IMR-90 (cell line): Measurements from ENCODE around the gene AKAP6. TPM values are rescaled to one million over a fixed set of nuclear protein-coding genes. Genes with fewer than 3 reads are reported as not detected.
A peak's percentile ranks its signal among the peaks of the same experiment; 100 is the strongest.

Source experiments
- ATAC-seq: fragments of 200-7000 bp; cut with Tn5 transposase; 2 replicates; pipeline ENCODE4 v1.9.1; 2020; ENCODE audit warnings: low read depth, mild to moderate bottlenecking, moderate library complexity
- BruUV-seq: library from RNA; stranded (reverse); fragments of 400-500 nt; replicated peaks from 2 replicates; lab custom pipeline; 2021; lab: Mats Ljungman, UMichigan
- CTCF ChIA-PET: fragments of 300-600 bp; formaldehyde crosslinking; extraction: SDS; loops from one replicate; lab custom pipeline; 2021; ENCODE audit warnings: antibody characterized with exemption; lab: Yijun Ruan, JAX
- POLR2A ChIA-PET: fragments of 300-600 bp; sonication (Branson Sonifier 250); formaldehyde crosslinking; loops from one replicate; lab custom pipeline; 2022; ENCODE audit warnings: antibody characterized with exemption; ENCODE audit not compliant: unreplicated experiment; lab: Charles Lee
- DNase-seq: peaks from one replicate; pipeline ENCODE4 v3.0.0; 2013
- H2AFZ ChIP-seq: replicated peaks from 2 replicates; pipeline ENCODE3; 2013; ENCODE audit warnings: low read length, mild to moderate bottlenecking; ENCODE audit not compliant: poor library complexity
- H2AK5ac ChIP-seq: 2 replicates; pipeline ENCODE4 v1.6.1; 2013; ENCODE audit warnings: low read depth, low read length, inconsistent platforms
- H2AK9ac ChIP-seq: replicated peaks from 2 replicates; pipeline ENCODE3; 2013; ENCODE audit warnings: mild to moderate bottlenecking, low read depth, low read length, moderate library complexity; ENCODE audit not compliant: poor library complexity
- H2BK120ac ChIP-seq: 2 replicates; pipeline ENCODE4 v1.6.1; 2013; ENCODE audit warnings: low read depth, low read length, inconsistent platforms
- H2BK15ac ChIP-seq: 3 replicates; pipeline ENCODE4 v1.6.1; 2013; ENCODE audit warnings: low read depth, low read length, inconsistent platforms
- H2BK20ac ChIP-seq: 2 replicates; pipeline ENCODE4 v1.6.1; 2013; ENCODE audit warnings: low read depth, mild to moderate bottlenecking, inconsistent platforms, low read length, moderate library complexity
- H2BK5ac ChIP-seq: 2 replicates; pipeline ENCODE4 v1.6.1; 2013; ENCODE audit warnings: mild to moderate bottlenecking, low read depth, low read length, inconsistent platforms; ENCODE audit not compliant: poor library complexity, severe bottlenecking
- H3K14ac ChIP-seq: replicated peaks from 2 replicates; pipeline ENCODE4 v1.6.1; 2013; ENCODE audit warnings: low read depth, low read length, inconsistent platforms
- H3K18ac ChIP-seq: 2 replicates; pipeline ENCODE4 v1.6.1; 2013; ENCODE audit warnings: low read depth, low read length, control low read depth
- H3K23ac ChIP-seq: 2 replicates; pipeline ENCODE4 v1.6.1; 2013; ENCODE audit warnings: low read depth, low read length, inconsistent platforms
- H3K27ac ChIP-seq: 2 replicates; pipeline ENCODE4 v1.5.1; 2013; ENCODE audit warnings: mild to moderate bottlenecking, control low read depth, low read length; ENCODE audit not compliant: insufficient read depth
- H3K27me3 ChIP-seq: 2 replicates; pipeline ENCODE4 v1.6.1; 2013; ENCODE audit warnings: low read length; ENCODE audit not compliant: control insufficient read depth, insufficient read depth
- H3K36me3 ChIP-seq: 2 replicates; pipeline ENCODE4 v1.6.1; 2013; ENCODE audit warnings: low read length, mixed read lengths; ENCODE audit not compliant: control insufficient read depth, insufficient read depth
- H3K4ac ChIP-seq: 2 replicates; pipeline ENCODE4 v1.6.1; 2013; ENCODE audit warnings: low read depth, low read length, inconsistent platforms
- H3K4me1 ChIP-seq: 2 replicates; pipeline ENCODE4 v1.6.1; 2013; ENCODE audit warnings: low read length, mixed read lengths; ENCODE audit not compliant: control insufficient read depth, insufficient read depth
- H3K4me2 ChIP-seq: 2 replicates; pipeline ENCODE4 v1.6.1; 2013; ENCODE audit warnings: low read depth, mild to moderate bottlenecking, control low read depth, low read length, moderate library complexity
- H3K4me3 ChIP-seq: 2 replicates; pipeline ENCODE4 v1.5.1; 2013; ENCODE audit warnings: low read depth, mild to moderate bottlenecking, control low read depth, low read length, moderate library complexity; ENCODE audit not compliant: insufficient read depth
- H3K56ac ChIP-seq: 2 replicates; pipeline ENCODE4 v1.6.1; 2013; ENCODE audit warnings: low read length, inconsistent platforms; ENCODE audit not compliant: insufficient read depth; ENCODE audit errors: extremely low read depth
- H3K79me1 ChIP-seq, 2 experiments: 2 replicates each; pipeline ENCODE4 v1.6.1; 2013; ENCODE audit warnings: low read length in 2 of 2, inconsistent platforms in 1 of 2, low read depth in 1 of 2
- H3K9ac ChIP-seq: 2 replicates; pipeline ENCODE4 v1.6.1; 2013; ENCODE audit warnings: low read depth, low read length, control low read depth
- H3K9me1 ChIP-seq: 2 replicates; pipeline ENCODE4 v1.6.1; 2013; ENCODE audit warnings: low read length, inconsistent platforms; ENCODE audit not compliant: insufficient read depth
- H3K9me3 ChIP-seq: 2 replicates; pipeline ENCODE4 v1.6.1; 2013; ENCODE audit warnings: low read length; ENCODE audit not compliant: control insufficient read depth, insufficient read depth
- H4K20me1 ChIP-seq: 2 replicates; pipeline ENCODE4 v1.6.1; 2013; ENCODE audit warnings: low read length, inconsistent platforms; ENCODE audit not compliant: insufficient read depth
- H4K5ac ChIP-seq: 2 replicates; pipeline ENCODE4 v1.6.1; 2013; ENCODE audit warnings: mild to moderate bottlenecking, low read depth, low read length, control low read depth
- H4K8ac ChIP-seq, 2 experiments: 2 replicates each; pipeline ENCODE4 v1.6.1; 2013; ENCODE audit warnings: low read depth in 2 of 2, low read length in 2 of 2, control low read depth in 1 of 2, inconsistent platforms in 1 of 2
- H4K91ac ChIP-seq: 2 replicates; pipeline ENCODE4 v1.6.1; 2013; ENCODE audit warnings: low read depth, low read length, inconsistent platforms; ENCODE audit not compliant: insufficient read depth
- BHLHE40 ChIP-seq: fragments of 150-350 bp; IDR thresholded peaks from 2 replicates; pipeline ENCODE4 v1.6.1; 2016; ENCODE audit warnings: mild to moderate bottlenecking, low read depth, low read length
- CHD1 ChIP-seq: IDR thresholded peaks from 2 replicates; pipeline ENCODE4 v1.6.1; 2012; ENCODE audit warnings: low read depth, low read length, improper control_type of control experiment
- MAZ ChIP-seq: IDR thresholded peaks from 2 replicates; pipeline ENCODE4 v1.6.1; 2012; ENCODE audit warnings: low read depth, mild to moderate bottlenecking, low read length, improper control_type of control experiment, moderate library complexity, borderline replicate concordance
- MXI1 ChIP-seq: IDR thresholded peaks from 2 replicates; pipeline ENCODE4 v1.6.1; 2012; ENCODE audit warnings: low read depth, mild to moderate bottlenecking, low read length, moderate library complexity, borderline replicate concordance
- NFE2L2 ChIP-seq: fragments of 150-350 bp; IDR thresholded peaks from 2 replicates; pipeline ENCODE4 v1.6.1; 2016; ENCODE audit warnings: low read depth, mild to moderate bottlenecking, low read length
- RAD21 ChIP-seq: IDR thresholded peaks from 2 replicates; pipeline ENCODE4 v1.6.1; 2012; ENCODE audit warnings: low read length, improper control_type of control experiment
- RCOR1 ChIP-seq: IDR thresholded peaks from 2 replicates; pipeline ENCODE4 v1.6.1; 2012; ENCODE audit warnings: mild to moderate bottlenecking, low read length, improper control_type of control experiment; ENCODE audit not compliant: insufficient replicate concordance
- RFX5 ChIP-seq: IDR thresholded peaks from 2 replicates; pipeline ENCODE4 v1.8.0; 2012; ENCODE audit warnings: low read depth, mild to moderate bottlenecking, low read length, moderate library complexity
- WGBS, 2 experiments: methylation state at CpG; one replicate each; pipeline versions ENCODE4 v1.1.5 to v1.1.7; 2013; ENCODE audit warnings: missing lambda C conversion rate in 2 of 2; ENCODE audit not compliant: insufficient read length in 1 of 2; ENCODE audit errors: extremely low coverage in 2 of 2; 5-methylcytosine and 5-hydroxymethylcytosine counted together
- dilution Hi-C: fragments of 300-500 bp; cut with HindIII; formaldehyde crosslinking; loops from one replicate; pipeline ENCODE4 v1.14.3; 2018; ENCODE audit warnings: low sequenced_read_pairs; ENCODE audit not compliant: unreplicated experiment
- in situ Hi-C: fragments of 300-500 bp; cut with MboI; formaldehyde crosslinking; loops from 3 replicates; pipeline ENCODE4 v1.14.3; 2019; ENCODE audit warnings: low sequenced_read_pairs, inconsistent platforms, mixed read lengths
- intact Hi-C: fragments of 100-400 bp; cut with micrococcal nuclease; formaldehyde crosslinking; loops from 2 replicates; pipeline ENCODE4 v1.10.0; 2022
- polyA plus RNA-seq, 3 experiments: library from polyadenylated mRNA; depleted of rRNA; stranded (reverse); fragments of >200 nt; gene quantifications; 2 replicates each; pipeline ENCODE4 v1.2.3, GENCODE V29; 2012; ENCODE audit warnings: low replicate concordance in 1 of 3
- total RNA-seq: library from RNA; depleted of rRNA; stranded (reverse); fragments of >200 nt; gene quantifications from 2 replicates; pipeline ENCODE4 v1.2.3, GENCODE V29; 2012
- TF ChIP-seq, protein P1 (sequence below): conservative IDR thresholded peaks from 2 replicates; pipeline ENCODE4 v1.5.1; 2012; ENCODE audit warnings: mild to moderate bottlenecking, low read depth, low read length, improper control_type of control experiment
- TF ChIP-seq, protein P2 (sequence below): fragments of 150-350 bp; IDR thresholded peaks from 2 replicates; pipeline ENCODE4 v1.6.1; 2016; ENCODE audit warnings: low read depth, mild to moderate bottlenecking, low read length, moderate library complexity, borderline replicate concordance

AKAP6 gene
- total and polyA plus RNA-seq, 2 of the 4 experiments (the other 2 are of a cell fraction): 0.22 to 1.6 TPM

DNA sequence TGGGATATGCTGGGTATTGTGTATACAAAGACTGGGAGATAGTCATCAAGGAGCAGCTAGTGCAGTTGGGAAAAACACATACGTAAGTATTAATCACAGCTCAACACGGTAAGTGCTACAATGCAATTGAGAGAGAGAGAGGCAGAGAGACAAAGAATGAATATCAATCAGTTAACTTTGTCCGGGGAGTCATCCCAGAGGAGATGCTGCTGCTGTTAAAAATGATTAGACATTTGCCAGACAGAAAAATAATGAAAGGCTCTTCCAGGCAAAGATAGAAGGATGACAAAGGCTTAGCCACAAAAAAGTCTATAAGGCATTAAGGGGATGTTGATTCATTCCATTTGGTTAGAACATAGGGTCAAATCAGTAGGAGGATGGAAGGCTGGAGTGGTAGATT lies 45.1 kb downstream of the AKAP6 start:
- Histone ChIP-seq H3K4ac (no peak overlapping the region), H4K5ac (no peak overlapping the region), H2BK20ac (0 out of 2 replicates have a peak overlapping the region, but pooled peaks have one; percentile 50), H3K27ac (no peak overlapping the region), H3K18ac (no peak overlapping the region), H3K36me3 (no peaks in the 10 kb centered on the region), H3K56ac (no peak overlapping the region), H2AK5ac (no peak overlapping the region), H3K4me3 (no peak overlapping the region), H3K4me2 (no peak overlapping the region), H3K14ac (no peak overlapping the region), H3K4me1 (peaks cover 15% of the 10 kb centered on the region), H2BK15ac (no peak overlapping the region), H3K23ac (no peak overlapping the region), H4K8ac (no peak overlapping the region), H3K9me1 (peaks cover 7% of the 10 kb centered on the region), H3K27me3 (no peaks in the 10 kb centered on the region), H4K20me1 (no peaks in the 10 kb centered on the region), H2BK120ac (no peak overlapping the region), H3K9me3 (no peaks in the 10 kb centered on the region), H2AFZ (no peak overlapping the region), H3K9ac (no peak overlapping the region), H4K91ac (no peak overlapping the region), H3K79me1 (no peaks in the 10 kb centered on the region), H2AK9ac (no peak overlapping the region), H2BK5ac (no peak overlapping the region)
- ATAC-seq: no peak
- in situ Hi-C loops (no loop called here), intact Hi-C loops (loop anchor here (5.0 kb wide), 3 partner anchors 83 to 297 kb away; partner anchors contain the start of gene ARHGAP5), dilution Hi-C loops (no loop called here)
- ChIA-PET CTCF (no interaction called here), POLR2A (no interaction called here)
- no CpG with 5 or more reads among the region's 3 CpGs for WGBS, 2 experiments
- no peak for TF ChIP-seq RFX5
- TF ChIP-seq, protein P1, sequence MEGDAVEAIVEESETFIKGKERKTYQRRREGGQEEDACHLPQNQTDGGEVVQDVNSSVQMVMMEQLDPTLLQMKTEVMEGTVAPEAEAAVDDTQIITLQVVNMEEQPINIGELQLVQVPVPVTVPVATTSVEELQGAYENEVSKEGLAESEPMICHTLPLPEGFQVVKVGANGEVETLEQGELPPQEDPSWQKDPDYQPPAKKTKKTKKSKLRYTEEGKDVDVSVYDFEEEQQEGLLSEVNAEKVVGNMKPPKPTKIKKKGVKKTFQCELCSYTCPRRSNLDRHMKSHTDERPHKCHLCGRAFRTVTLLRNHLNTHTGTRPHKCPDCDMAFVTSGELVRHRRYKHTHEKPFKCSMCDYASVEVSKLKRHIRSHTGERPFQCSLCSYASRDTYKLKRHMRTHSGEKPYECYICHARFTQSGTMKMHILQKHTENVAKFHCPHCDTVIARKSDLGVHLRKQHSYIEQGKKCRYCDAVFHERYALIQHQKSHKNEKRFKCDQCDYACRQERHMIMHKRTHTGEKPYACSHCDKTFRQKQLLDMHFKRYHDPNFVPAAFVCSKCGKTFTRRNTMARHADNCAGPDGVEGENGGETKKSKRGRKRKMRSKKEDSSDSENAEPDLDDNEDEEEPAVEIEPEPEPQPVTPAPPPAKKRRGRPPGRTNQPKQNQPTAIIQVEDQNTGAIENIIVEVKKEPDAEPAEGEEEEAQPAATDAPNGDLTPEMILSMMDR: no peak
- no peak for TF ChIP-seq BHLHE40
- no peak for TF ChIP-seq MXI1
- TF ChIP-seq RAD21: no peak
- TF ChIP-seq RCOR1: no peak
- no peak for TF ChIP-seq MAZ
- no peak for TF ChIP-seq CHD1
- no peak for TF ChIP-seq NFE2L2
- TF ChIP-seq, protein P2, sequence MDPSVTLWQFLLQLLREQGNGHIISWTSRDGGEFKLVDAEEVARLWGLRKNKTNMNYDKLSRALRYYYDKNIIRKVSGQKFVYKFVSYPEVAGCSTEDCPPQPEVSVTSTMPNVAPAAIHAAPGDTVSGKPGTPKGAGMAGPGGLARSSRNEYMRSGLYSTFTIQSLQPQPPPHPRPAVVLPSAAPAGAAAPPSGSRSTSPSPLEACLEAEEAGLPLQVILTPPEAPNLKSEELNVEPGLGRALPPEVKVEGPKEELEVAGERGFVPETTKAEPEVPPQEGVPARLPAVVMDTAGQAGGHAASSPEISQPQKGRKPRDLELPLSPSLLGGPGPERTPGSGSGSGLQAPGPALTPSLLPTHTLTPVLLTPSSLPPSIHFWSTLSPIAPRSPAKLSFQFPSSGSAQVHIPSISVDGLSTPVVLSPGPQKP: no peak
- no peak for DNase-seq
- BruUV-seq: no TSS peak
